Germinal center (tissue), 1 donor: ENCODE results near the gene URGCP.

ENCODE experiments used
- DNase-seq: peaks from one replicate; pipeline ENCODE4 v3.0.0; 2012; ENCODE audit warnings: mixed read lengths, low spot score

URGCP gene, protein sequence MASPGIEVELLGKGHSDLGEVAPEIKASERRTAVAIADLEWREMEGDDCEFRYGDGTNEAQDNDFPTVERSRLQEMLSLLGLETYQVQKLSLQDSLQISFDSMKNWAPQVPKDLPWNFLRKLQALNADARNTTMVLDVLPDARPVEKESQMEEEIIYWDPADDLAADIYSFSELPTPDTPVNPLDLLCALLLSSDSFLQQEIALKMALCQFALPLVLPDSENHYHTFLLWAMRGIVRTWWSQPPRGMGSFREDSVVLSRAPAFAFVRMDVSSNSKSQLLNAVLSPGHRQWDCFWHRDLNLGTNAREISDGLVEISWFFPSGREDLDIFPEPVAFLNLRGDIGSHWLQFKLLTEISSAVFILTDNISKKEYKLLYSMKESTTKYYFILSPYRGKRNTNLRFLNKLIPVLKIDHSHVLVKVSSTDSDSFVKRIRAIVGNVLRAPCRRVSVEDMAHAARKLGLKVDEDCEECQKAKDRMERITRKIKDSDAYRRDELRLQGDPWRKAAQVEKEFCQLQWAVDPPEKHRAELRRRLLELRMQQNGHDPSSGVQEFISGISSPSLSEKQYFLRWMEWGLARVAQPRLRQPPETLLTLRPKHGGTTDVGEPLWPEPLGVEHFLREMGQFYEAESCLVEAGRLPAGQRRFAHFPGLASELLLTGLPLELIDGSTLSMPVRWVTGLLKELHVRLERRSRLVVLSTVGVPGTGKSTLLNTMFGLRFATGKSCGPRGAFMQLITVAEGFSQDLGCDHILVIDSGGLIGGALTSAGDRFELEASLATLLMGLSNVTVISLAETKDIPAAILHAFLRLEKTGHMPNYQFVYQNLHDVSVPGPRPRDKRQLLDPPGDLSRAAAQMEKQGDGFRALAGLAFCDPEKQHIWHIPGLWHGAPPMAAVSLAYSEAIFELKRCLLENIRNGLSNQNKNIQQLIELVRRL

DNA sequence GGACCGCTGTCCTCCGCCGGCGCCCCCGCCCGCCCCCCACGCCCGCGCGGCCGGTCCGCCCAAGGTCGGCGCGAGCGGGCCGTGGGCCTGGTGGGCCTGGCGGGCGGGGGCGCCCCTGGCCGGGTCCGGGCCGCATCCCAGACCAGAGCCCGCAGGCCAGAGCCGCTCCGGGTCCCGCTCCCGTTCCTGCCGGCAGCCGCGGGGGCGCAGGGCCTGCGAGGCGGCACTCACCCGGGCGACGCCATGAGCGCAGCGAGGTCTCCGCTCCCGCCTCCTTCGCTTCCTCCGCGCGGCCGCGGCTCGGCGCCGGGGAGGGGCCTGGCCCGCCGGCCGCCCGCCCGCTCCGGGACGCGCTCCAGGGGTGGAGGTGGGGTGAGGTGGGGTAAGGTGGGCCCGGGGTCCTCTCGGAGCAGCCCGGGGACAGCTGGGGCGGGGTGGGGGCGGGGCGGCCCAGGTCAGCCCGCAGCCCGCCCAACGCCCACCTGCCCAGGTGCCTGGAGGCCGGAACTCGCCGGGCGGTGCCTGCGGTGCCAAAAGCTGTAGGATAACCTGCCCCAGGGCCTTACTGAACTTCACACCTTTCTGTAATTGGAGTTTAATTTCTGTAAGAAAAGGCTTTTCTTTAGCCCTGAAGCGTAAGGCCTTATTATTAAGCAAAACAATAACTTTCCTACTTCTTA is at the start of gene URGCP:
TSS of gene URGCP (minus strand) at position 266 of the 680 bp plus-strand sequence. CDS start at position 245, 21 bp downstream.
- peak; percentile 79 for DNase-seq

DNA sequence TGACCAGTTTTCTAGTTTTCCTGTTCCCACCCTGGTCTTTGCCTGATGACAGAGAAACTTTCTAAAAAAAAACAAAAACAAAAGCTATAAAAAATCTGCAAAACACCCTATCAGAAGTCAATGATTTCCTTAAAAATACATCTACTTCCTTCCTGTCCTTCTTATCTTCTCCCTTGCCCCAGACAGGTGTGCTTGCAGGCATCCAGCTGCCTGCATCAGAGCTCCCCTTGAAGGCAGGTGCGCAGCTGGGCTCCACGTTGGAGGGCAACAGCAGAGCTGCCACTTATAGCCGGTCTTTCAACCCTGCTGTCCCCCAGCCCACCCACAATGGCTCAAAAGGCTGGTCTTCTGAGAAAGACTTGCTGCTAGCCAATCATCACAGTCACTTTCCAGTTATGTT is 49.6 kb upstream of the URGCP start:
- DNase-seq: no peak

DNA sequence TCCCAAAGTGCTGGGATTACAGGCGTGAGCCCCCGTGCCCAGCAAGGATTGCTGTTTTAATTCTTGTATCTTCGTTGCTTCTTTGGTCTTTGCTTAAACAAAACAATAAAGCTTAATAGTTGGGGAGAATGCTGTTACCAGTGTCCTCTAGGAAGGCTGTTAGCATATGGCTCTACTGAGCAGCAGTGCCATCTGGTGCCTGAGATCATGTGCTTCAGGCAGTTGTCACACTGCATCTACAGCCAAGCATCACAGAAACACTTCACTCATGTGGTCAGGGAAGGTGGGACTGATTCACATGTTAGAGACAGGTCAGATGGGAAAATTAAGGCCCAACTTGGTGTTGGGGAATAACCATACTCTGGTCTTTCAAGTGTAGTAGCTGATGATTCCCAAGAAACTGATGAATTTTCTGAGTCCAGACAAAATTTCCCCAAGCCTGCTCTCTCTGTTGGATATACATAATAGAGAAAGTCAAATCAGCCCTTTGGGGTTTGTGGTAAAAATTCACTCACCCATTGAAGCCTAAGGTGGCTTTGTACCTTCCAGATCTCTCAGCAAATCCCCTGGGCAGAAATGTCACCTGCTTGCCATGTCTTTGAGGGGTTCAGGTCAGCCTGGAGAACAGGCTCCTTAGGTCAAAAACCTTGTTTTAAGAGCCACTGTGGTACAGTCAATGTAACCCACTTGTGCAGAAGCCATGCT is 48.3 kb upstream of the URGCP start:
- DNase-seq: peak; percentile 49

DNA sequence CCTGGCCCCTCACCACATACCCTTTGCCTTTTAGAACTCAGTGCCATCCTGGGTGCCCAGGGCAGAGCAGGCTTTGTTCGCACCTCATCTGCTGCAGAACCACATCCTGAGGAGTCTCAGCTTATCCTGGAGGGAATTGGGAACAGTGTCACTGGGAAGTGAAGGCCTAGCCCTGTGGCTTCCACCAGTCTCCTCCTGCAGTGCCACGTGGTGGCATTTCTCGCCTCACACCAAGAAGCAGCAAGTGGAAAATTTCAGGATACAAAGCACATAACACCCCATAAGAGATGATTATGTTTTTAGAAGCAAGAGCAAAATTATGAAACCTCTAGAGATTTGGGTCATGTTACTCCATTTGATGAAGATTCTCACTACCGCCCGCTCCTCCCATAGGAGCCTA is 46.7 kb upstream of the URGCP start:
- DNase-seq: no peak

DNA sequence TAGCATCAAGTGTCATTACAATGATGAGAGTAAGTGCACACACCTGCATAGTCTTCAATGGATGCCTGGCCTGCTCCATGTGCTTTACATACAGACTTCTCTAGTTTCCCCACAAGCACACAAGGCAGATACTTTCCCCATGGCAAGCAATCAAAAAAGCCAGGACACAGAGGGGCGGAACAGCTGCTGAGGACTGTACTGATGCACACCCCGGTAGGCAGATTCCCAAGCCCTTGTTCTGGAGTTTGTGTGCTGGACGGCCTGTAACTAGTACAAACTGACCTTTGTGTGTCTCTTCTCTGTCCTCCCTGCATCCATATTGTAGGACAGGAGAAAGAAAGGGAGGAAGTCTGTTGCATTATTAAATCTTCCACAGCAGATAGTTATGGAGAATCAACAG is 45.6 kb upstream of the URGCP start:
- DNase-seq: no peak

DNA sequence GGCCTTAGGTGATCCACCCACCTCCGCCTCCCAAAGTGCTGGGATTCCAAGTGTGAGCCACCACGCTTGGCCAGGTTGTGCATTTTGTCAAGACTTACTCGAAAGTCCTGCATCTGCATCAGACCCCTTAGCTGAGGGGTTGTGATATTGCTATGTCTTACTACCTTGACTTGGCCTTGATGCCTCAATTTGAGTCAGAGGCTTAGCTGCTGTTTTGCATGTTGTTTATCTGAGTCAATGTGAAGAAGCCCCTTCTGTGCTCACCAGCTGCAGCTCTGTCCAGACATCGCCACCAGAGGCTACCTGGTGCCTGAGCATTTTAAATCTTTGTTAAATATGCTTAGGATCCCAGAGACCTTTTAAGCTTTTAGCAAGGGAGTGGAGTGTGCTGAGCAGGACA is 37.9 kb upstream of the URGCP start:
- DNase-seq: no peak

DNA sequence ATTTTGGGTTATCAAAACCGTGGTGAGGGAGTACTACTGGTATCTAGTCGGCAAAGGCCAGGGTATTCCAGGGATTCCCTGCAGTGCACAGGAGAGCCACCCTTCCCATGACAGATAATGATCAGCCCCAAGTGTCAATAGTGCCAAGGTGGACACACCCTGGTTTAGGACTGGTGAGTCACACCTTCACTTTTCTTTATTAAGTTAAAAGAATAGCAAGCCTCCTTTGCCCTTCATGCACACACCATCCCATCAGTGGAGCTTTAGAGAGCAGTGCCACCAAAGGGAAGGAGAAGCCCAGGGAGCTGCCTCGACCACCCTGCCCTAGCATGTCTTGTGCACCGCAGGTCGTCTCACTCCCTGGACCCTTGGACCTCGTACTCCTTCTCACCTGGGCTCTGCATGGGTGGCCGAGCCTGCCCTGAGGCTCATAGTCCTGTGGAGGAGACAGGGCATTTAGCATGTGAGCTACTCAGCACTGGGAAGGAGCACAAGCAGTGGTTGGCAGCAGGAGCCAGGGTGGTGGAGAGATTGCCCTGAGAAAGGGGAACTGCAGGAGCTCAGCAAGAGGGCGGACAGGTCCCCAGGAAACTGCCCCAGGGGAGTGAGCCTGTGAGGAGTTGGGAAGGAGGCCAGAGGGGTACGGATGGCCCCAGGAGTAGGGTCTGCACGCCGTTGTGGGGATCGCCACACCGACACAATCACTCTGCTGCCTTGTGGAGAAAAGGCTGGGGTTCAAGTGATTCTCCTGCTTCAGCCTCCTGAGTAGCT is 37.2 kb upstream of the URGCP start:
- DNase-seq: no peak

DNA sequence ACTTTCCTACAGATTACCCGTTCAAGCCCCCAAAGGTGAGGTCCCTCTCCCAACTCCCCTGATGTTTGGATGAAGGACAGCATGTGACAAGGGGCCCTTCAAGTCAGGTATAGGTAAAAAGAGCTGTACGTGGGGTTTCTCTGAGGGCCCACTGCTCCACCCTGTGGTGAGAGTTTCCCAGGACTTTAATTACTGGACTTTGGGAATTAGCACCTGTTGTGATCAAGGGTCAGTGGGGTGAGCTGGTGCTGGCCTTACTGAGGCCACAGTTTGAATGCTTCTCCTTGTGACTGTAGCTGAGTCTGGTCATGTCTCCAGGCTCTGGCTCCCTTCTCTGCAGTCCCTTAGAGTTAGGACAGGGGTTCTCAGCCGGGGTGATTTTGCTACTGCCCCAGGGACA is 36.6 kb upstream of the URGCP start:
- no peak for DNase-seq

DNA sequence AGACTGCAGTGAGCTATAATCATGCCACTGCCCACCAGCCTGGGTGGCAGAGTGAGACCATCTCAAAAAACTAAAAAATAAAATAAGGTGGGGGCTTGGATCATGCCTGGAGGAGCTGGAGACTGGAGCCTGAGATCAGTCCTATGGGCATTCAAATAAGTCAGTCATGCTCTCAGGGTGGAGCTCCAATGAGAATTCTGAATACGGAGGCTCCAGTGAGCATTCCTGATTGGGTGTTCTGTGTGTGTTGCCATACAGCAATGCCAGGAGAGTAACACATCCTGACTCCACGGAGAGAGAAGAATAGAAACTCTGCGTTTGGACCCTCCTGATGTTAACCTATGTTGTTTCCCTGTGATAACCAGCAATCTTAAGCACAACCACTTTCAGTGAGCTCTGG is 35.9 kb upstream of the URGCP start:
- DNase-seq: no peak

DNA sequence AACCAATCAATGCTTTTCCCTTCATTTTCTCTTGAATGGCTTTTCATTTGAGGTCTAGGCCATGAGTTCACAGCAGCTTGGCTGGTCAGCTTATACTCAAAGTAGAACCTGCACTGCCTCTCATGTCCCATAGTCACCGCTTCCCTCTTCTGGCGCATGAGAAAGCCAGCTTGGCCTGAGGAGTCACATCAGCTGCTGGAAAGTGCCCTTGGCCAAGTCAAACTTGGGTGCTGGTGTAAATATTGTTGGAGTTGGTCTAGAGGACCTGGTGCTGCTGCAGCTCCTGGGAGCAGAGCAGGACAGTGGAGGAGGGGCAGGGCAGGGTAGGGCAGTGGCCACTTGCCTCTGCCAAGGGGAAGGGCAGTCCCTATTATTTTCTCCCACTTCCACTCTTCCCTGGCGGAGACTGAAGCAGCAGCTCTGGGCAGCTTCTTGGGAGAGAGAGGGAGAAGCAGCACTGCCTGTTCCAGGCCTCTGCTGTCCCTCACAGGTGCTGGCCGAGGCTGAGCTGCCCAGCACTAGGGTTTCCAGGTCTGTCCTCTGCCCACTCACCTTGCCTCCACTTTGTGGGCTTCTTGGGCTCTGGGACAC is 32.6 kb upstream of the URGCP start:
- no peak for DNase-seq

DNA sequence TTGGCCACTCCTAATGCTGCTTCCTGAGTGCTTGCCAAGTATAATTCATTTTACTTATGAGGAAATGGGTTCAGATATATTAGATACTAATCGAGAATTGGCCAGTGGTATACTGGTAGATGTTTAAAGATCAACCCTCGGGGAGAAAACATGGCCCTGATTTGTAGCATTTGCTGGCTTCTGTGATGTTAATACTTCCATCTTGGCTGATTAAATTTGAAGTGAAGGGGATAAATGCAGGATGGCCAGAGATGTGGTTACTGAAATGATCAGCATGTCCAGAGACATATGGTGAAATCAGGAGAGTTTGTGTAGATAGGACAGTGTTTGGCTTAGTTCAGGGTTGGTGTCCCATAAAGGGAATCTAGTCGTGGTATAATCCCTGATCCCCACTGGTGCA is 31.0 kb upstream of the URGCP start:
- DNase-seq: no peak

DNA sequence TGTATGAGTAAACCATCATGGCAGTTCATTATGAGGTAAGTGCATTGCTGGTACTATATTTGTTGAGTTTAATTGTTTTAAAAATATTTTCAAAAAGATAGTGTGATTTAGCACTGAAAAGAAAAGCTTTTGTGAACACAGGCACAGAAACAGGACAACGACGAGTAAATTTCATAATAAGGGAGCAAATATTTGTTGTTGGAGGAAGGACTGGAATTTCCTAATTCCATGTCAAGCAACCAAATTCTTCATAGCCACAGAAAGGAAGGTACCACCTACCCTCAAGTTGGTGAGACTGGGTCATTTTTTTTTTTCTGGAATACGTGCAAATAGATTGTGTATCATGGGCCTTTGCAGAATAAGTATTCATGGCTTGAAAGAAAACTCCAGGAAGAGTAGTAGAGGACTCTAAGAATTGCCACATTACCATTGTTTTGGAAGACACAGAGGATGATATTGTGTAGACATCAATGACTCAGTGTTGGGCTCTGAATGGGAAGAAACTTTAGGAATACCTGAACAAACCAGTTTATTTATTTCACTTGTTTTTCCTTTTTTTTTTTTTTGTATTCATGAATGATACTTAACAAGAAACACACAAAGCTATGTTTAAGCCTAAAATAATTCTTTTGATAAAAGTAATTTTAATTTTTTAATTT is 27.6 kb upstream of the URGCP start:
- DNase-seq: no peak

DNA sequence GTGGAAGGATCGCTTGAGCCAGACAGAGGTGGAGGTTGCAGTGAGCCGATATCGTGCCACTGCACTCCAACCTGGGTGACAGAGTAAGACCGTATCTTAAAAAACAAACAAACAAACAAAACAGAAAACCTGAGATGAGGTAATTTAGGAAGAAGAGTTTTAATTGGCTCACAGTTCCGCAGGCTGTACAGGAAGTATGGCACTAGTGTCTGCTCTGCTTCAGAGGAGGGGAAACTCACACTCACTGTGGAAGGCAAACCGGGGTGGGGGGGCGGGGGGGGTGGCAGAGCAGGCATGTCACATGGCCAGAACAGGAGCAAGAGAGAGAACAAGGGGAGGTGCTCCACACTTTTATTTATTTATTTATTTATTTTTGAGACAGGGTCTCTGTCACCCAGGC is 24.9 kb upstream of the URGCP start:
- no peak for DNase-seq

DNA sequence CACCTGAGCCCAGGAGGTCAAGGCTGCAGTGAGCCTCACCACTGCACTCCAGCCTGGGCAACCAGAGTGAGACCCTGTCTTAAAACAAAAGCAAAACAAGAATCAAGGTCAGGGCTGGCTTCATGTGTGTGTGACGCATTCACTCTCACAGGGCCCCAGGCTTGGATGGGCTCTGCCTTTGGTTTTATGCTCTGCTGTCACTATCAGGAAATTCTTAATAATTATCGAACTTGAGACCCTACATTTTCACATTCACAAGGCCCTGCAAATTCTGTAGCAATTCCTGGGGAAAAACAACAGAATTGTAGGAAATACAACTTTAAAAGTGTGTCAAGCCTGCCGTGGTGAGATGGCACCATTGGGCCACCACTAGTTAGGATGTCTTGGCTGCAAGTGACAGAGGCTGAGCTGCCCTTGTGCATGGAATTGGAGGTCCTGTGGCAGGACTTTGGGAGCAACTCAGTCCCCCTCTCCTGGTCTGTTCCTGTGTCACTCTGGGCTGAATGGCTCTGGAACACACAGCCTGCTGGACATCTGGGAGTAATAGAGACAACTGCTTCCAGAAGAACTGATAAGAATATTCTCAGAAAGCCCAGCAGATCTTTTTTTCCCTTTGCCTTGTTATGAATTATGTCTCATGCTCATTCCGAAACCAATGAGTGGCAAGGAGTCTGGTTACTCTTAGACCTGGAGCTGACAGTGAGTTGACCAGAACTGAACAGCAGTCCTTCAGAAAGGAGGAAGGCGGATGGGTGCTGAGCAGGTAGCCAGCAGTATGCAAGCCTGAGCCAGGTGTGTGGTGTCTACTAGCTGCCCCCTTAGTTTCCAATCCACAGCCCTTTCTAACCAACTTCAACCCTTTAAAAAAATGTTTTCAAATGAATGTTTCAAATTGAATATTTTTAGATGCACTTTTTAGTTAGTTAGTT is 23.4 kb upstream of the URGCP start:
- DNase-seq: no peak

DNA sequence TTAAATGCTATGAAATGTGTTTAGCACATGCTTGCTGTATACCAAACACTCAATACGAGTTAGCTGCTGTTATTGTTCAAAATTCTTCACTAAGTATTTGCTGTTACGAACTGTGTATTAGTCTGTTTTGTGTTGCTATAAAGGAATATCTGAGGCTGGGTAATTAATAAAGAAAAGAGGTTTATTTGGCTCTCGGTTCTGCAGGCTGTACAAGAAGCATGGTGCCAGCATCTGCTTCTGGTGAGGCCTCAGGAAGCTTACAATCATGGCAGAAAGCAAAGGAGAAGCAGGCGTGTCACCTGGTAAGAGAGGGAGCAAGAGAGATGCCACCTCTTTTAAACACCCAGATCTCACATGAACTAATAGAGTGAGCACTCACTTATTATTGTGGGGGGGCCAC is 21.4 kb upstream of the URGCP start:
- DNase-seq: no peak

DNA sequence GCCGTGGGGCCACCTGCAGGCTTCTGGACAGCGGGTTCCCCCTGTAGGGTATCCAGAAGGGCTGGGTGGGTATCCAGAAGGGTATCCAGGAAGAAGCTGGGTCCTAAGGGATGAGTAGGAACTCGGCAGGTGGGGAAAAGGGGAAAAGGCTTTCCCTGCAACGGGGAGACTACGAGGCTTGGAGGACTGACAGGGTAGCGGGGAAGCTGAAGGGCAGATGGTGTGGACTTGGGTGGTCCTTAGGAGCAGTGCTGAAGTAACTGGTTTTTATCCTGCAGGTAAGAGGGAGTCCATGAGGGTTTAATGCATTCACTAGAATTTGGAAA is 20.4 kb upstream of the URGCP start:
- no peak for DNase-seq

DNA sequence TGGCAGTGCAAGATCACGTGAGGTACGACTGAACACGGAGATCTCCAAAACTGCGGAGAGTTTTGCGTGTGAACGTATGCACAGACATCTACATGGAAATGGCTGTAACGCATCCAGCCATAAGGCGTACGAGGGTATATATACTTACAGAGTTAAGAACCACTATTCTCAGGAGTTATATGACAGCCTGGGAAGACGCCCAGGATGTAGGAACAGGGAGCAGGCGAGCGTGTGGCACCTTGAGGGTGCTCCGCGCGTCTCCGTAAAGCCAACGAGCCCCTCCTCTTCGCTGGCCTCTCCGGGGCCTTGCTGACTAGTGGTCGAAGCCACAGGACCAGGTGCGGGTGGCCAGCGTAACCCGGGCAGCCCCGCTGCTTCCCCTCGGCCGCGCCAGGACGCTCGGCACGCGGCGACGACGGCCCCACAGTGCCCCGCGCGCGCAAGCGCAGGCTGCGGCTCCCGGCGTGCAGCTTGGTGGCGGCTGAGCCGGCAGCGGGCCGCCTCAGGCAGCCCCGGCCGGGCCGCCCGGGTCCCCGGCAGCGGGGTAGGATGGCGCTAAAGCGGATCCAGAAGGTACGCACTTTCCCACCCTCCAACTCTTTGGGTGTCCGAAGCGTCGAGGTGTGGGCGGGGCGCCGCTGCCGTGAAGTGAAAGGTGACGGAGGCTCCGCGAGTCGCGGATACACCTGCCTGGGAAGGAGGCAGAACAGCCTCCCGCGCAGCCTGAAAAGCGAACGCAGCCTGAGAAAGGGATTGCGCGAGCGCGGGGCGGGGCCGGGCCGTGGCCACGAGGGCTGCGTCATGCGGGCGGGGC is 19.8 kb upstream of the URGCP start, which contains the start of gene UBE2D4:
TSS of gene UBE2D4 (plus strand) at position 453 of the 814 bp plus-strand sequence. CDS start at position 550, 97 bp downstream.
- peak; percentile 90 for DNase-seq

DNA sequence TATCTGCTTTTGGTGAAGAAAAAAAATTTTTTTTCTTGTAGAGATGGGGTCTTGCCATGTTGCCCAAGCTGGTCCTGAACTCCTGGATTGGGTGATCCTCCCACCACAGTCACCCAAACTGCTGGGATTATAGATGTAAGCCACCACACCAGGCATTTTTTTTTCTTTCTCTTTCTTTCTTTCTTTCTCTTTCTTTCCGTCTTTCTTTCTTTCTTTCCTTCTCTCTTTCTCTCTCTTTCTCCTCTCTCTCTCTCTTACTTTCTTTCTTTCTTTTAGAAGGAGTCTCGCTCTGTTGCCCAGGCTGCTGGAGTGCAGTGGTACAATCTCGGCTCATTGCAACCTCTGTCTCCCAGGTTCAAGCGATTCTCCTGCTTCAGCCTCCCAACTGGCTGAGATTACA is 16.3 kb upstream of the URGCP start:
- DNase-seq: no peak
